HCT116 (cell line): ENCODE measurements around the gene G3BP2. TPM values are rescaled to one million over a fixed set of nuclear protein-coding genes. Genes with fewer than 3 reads are reported as not detected.

Experiments
- ATAC-seq: fragments of 200-7000 bp; cut with Tn5 transposase; 2 replicates; pipeline ENCODE4 v1.9.1; 2020; ENCODE audit warnings: mild to moderate bottlenecking, moderate library complexity
- BruUV-seq: library from RNA; stranded (reverse); fragments of 400-500 nt; replicated peaks from 2 replicates; lab custom pipeline; 2021; lab: Mats Ljungman, UMichigan
- CTCF ChIA-PET: fragments of 300-600 bp; sonication (Branson Sonifier 250); formaldehyde crosslinking; loops from one replicate; lab custom pipeline; 2021; ENCODE audit warnings: antibody characterized with exemption; lab: Charles Lee
- POLR2A ChIA-PET: fragments of 300-600, 350-600 bp; sonication (Branson Sonifier 250); formaldehyde crosslinking; loops from one replicate; lab custom pipeline; 2021; ENCODE audit warnings: antibody characterized with exemption; lab: Charles Lee
- RAD21 ChIA-PET, 2 experiments: fragments of 300-600 bp; sonication (Branson Sonifier 250); formaldehyde crosslinking; loops; one replicate each; lab custom pipeline; 2023; ENCODE audit warnings: low total read pairs in 2 of 2; ENCODE audit not compliant: uncharacterized antibody in 2 of 2, unreplicated experiment in 2 of 2, low non-redundant PET in 1 of 2; lab: Charles Lee
- DNase-seq: peaks from one replicate; pipeline ENCODE4 v3.0.0-alpha.2; 2010; ENCODE audit warnings: low read depth, low spot score
- H2AFZ ChIP-seq: fragments of 200-600 bp; shearing (Covaris generic), sonication (generic); 2 replicates; pipeline ENCODE4 v1.6.1; 2017; ENCODE audit warnings: low read depth, mixed run types, mixed read lengths, antibody characterized with exemption, low read length; ENCODE audit not compliant: poor library complexity, severe bottlenecking
- H3K27ac ChIP-seq: 2 replicates; pipeline ENCODE4 v1.5.1; 2012; ENCODE audit warnings: low read depth, low read length
- H3K27me3 ChIP-seq: fragments of 200-600 bp; sonication (generic); 2 replicates; pipeline ENCODE4 v1.6.1; 2016; ENCODE audit warnings: mixed run types, low read length, mixed read lengths; ENCODE audit not compliant: insufficient read depth
- H3K36me3 ChIP-seq, 2 experiments: fragments of 200-500 bp in 1 of 2; fragments of 200-600 bp in 1 of 2; sonication (Bioruptor generic) in 1 of 2; sonication (generic) in 1 of 2; 2 replicates each; pipeline versions ENCODE4 v1.5.1 to v1.6.1; 2014 to 2016; ENCODE audit warnings: low read length in 2 of 2, inconsistent platforms in 1 of 2, mixed read lengths in 1 of 2, mixed run types in 1 of 2; ENCODE audit not compliant: insufficient read depth in 2 of 2, control insufficient read depth in 1 of 2
- H3K4me1 ChIP-seq, 2 experiments: fragments of 200-600 bp in 1 of 2; sonication (generic) in 1 of 2; 2 replicates each; pipeline versions ENCODE4 v1.5.1 to v1.6.1; 2012 to 2017; ENCODE audit warnings: low read length in 2 of 2, inconsistent platforms in 1 of 2, mild to moderate bottlenecking in 1 of 2, mixed read lengths in 1 of 2, mixed run types in 1 of 2, moderate library complexity in 1 of 2; ENCODE audit not compliant: insufficient read depth in 2 of 2, control insufficient read depth in 1 of 2
- H3K4me2 ChIP-seq: fragments of 200-600 bp; sonication (generic); 2 replicates; pipeline ENCODE4 v1.6.1; 2017; ENCODE audit warnings: mixed run types, low read length, mixed read lengths
- H3K4me3 ChIP-seq, 2 experiments: fragments of 200-600 bp in 1 of 2; sonication (generic) in 1 of 2; replicated peaks in 1 of 2; 2 replicates each; pipeline ENCODE4 v1.5.1; 2011 to 2016; ENCODE audit warnings: low read length in 2 of 2, control low read depth in 1 of 2, low read depth in 1 of 2, mild to moderate bottlenecking in 1 of 2, mixed read lengths in 1 of 2, mixed run types in 1 of 2
- H3K79me2 ChIP-seq: fragments of 200-600 bp; sonication (generic); 2 replicates; pipeline ENCODE4 v1.6.1; 2017; ENCODE audit warnings: mild to moderate bottlenecking, mixed run types, low read length, moderate library complexity, mixed read lengths; ENCODE audit not compliant: insufficient read depth
- H3K9ac ChIP-seq: fragments of 200-600 bp; sonication (generic); 2 replicates; pipeline ENCODE4 v1.6.1; 2016; ENCODE audit warnings: low read length, mixed read lengths
- H3K9me2 ChIP-seq: fragments of 200-600 bp; sonication (generic), shearing (Covaris generic); 2 replicates; pipeline ENCODE4 v1.6.1; 2017; ENCODE audit warnings: mixed run types, mild to moderate bottlenecking, moderate library complexity; ENCODE audit not compliant: insufficient read depth
- H3K9me3 ChIP-seq, 2 experiments: fragments of 200-500 bp in 1 of 2; fragments of 200-600 bp in 1 of 2; sonication (Bioruptor generic) in 1 of 2; sonication (generic) in 1 of 2; 2 replicates each; pipeline ENCODE4 v1.6.1; 2014 to 2017; ENCODE audit warnings: low read length in 2 of 2, mixed read lengths in 2 of 2, inconsistent platforms in 1 of 2, low read depth in 1 of 2, mild to moderate bottlenecking in 1 of 2, mixed run types in 1 of 2, moderate library complexity in 1 of 2; ENCODE audit not compliant: control insufficient read depth in 1 of 2, insufficient read depth in 1 of 2
- H4K20me1 ChIP-seq: fragments of 200-600 bp; sonication (generic), shearing (Covaris generic); 2 replicates; pipeline ENCODE4 v1.6.1; 2017; ENCODE audit warnings: mixed run types, mild to moderate bottlenecking, moderate library complexity; ENCODE audit not compliant: insufficient read depth
- CBX3 ChIP-seq: IDR thresholded peaks from 2 replicates; pipeline ENCODE4 v1.6.1; 2012; ENCODE audit warnings: low read depth
- CEBPB ChIP-seq: IDR thresholded peaks from 2 replicates; pipeline ENCODE4 v1.6.1; 2012; ENCODE audit warnings: low read depth
- EGR1 ChIP-seq: IDR thresholded peaks from 2 replicates; pipeline ENCODE4 v1.6.1; 2012; ENCODE audit warnings: low read depth
- ELF1 ChIP-seq: IDR thresholded peaks from 2 replicates; pipeline ENCODE4 v1.6.1; 2012; ENCODE audit warnings: low read depth, borderline replicate concordance
- EZH2phosphoT487 ChIP-seq: fragments of 200-600 bp; IDR thresholded peaks from 2 replicates; pipeline ENCODE4 v1.6.1; 2018; ENCODE audit warnings: antibody characterized with exemption, borderline replicate concordance
- JUND ChIP-seq: IDR thresholded peaks from 2 replicates; pipeline ENCODE4 v1.6.1; 2012
- MAX ChIP-seq: IDR thresholded peaks from 2 replicates; pipeline ENCODE4 v1.6.1; 2012
- POLR2A ChIP-seq: IDR thresholded peaks from 2 replicates; pipeline ENCODE4 v1.7.0; 2011; ENCODE audit warnings: borderline replicate concordance; ENCODE audit not compliant: insufficient read depth, insufficient read length; ENCODE audit errors: extremely low read depth
- RAD21 ChIP-seq: IDR thresholded peaks from 2 replicates; pipeline ENCODE4 v1.6.1; 2012; ENCODE audit warnings: low read depth, mild to moderate bottlenecking
- REST ChIP-seq: IDR thresholded peaks from 2 replicates; pipeline ENCODE4 v1.6.1; 2012; ENCODE audit warnings: low read depth
- SIN3A ChIP-seq: IDR thresholded peaks from 2 replicates; pipeline ENCODE4 v1.6.1; 2012; ENCODE audit warnings: low read depth
- SP1 ChIP-seq: IDR thresholded peaks from 2 replicates; pipeline ENCODE4 v1.6.1; 2012; ENCODE audit warnings: low read depth
- SRF ChIP-seq: IDR thresholded peaks from 2 replicates; pipeline ENCODE4 v1.6.1; 2012; ENCODE audit warnings: low read depth
- TCF7L2 ChIP-seq: IDR thresholded peaks from 2 replicates; pipeline ENCODE4 v1.7.0; 2011; ENCODE audit warnings: borderline replicate concordance, inconsistent platforms; ENCODE audit not compliant: insufficient read depth, insufficient read length; ENCODE audit errors: extremely low read depth
- YY1 ChIP-seq: IDR thresholded peaks from 2 replicates; pipeline ENCODE4 v1.6.1; 2011; ENCODE audit warnings: low read length, low read depth, moderate library complexity, mild to moderate bottlenecking; ENCODE audit not compliant: insufficient replicate concordance; ENCODE audit errors: extremely low read depth
- ZFX ChIP-seq: fragments of 450-650 bp; IDR thresholded peaks from 2 replicates; pipeline ENCODE4 v1.6.1; 2017
- ZNF274 ChIP-seq: fragments of 200-500 bp; sonication (Bioruptor generic); IDR thresholded peaks from 2 replicates; pipeline ENCODE4 v1.6.1; 2014; ENCODE audit warnings: mild to moderate bottlenecking, low read depth, low read length, inconsistent platforms
- intact Hi-C: fragments of 100-400 bp; cut with micrococcal nuclease; formaldehyde crosslinking; loops from 2 replicates; pipeline ENCODE4 v1.10.0; 2022
- total RNA-seq: library from RNA; stranded (reverse); gene quantifications from one replicate; pipeline ENCODE4 v1.2.1, GENCODE V29; 2021; ENCODE audit not compliant: unreplicated experiment
- TF ChIP-seq, protein P1 (sequence below): IDR thresholded peaks from 2 replicates; pipeline ENCODE4 v1.6.1; 2011; ENCODE audit warnings: mild to moderate bottlenecking, low read length, moderate library complexity; ENCODE audit not compliant: insufficient replicate concordance; ENCODE audit errors: extremely low read depth
- TF ChIP-seq, protein P2 (sequence below), 3 experiments: fragments of 200-600 bp in 1 of 3; sonication (generic) in 1 of 3; IDR thresholded peaks in 2 of 3; conservative IDR thresholded peaks in 1 of 3; 2 replicates each; pipeline ENCODE4 v1.5.1; 2012 to 2017; ENCODE audit warnings: low read depth in 2 of 3, low read length in 2 of 3, antibody characterized with exemption in 1 of 3, borderline replicate concordance in 1 of 3, control low read depth in 1 of 3, mild to moderate bottlenecking in 1 of 3, mixed read lengths in 1 of 3, mixed run types in 1 of 3, moderate library complexity in 1 of 3; ENCODE audit not compliant: insufficient read depth in 1 of 3

Gene G3BP2
- total RNA-seq, 1 experiment from 2014 or later: 153 TPM

DNA sequence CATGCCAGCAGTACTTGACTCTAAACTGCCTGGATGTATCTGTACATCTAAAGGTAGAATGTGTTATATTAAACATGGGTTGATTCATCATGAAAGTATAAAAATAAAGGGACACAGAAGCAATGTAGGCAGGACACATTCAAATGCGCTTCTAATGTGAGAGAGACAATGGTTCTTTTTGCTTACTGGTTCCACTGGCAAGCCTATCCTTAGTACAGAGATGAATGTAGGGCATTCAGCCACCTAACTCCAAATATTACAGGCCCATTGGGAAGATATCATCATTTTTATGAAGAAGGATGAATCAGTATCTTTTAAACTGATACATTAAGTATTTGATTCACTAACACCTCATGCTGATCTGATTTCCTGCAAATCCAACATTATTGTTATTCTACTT, 60.9 kb downstream of the G3BP2 start:
- DNase-seq (no peak), ATAC-seq (no peak)
- H3K27me3 ChIP-seq: no peaks in the 10 kb centered on the region
- intact Hi-C loops: no loop called here
- TF ChIP-seq SIN3A (no peak), SP1 (no peak), REST (no peak), ELF1 (no peak), SRF (no peak), EZH2phosphoT487 (no peak), RAD21 (no peak), CBX3 (no peak), YY1 (no peak), POLR2A (no peak), CEBPB (no peak), JUND (no peak), MAX (no peak), ZFX (no peak), ZNF274 (no peak), EGR1 (no peak), TCF7L2 (no peak)
- TF ChIP-seq, protein P1, sequence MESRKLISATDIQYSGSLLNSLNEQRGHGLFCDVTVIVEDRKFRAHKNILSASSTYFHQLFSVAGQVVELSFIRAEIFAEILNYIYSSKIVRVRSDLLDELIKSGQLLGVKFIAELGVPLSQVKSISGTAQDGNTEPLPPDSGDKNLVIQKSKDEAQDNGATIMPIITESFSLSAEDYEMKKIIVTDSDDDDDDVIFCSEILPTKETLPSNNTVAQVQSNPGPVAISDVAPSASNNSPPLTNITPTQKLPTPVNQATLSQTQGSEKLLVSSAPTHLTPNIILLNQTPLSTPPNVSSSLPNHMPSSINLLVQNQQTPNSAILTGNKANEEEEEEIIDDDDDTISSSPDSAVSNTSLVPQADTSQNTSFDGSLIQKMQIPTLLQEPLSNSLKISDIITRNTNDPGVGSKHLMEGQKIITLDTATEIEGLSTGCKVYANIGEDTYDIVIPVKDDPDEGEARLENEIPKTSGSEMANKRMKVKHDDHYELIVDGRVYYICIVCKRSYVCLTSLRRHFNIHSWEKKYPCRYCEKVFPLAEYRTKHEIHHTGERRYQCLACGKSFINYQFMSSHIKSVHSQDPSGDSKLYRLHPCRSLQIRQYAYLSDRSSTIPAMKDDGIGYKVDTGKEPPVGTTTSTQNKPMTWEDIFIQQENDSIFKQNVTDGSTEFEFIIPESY: no peak
- TF ChIP-seq, protein P2, sequence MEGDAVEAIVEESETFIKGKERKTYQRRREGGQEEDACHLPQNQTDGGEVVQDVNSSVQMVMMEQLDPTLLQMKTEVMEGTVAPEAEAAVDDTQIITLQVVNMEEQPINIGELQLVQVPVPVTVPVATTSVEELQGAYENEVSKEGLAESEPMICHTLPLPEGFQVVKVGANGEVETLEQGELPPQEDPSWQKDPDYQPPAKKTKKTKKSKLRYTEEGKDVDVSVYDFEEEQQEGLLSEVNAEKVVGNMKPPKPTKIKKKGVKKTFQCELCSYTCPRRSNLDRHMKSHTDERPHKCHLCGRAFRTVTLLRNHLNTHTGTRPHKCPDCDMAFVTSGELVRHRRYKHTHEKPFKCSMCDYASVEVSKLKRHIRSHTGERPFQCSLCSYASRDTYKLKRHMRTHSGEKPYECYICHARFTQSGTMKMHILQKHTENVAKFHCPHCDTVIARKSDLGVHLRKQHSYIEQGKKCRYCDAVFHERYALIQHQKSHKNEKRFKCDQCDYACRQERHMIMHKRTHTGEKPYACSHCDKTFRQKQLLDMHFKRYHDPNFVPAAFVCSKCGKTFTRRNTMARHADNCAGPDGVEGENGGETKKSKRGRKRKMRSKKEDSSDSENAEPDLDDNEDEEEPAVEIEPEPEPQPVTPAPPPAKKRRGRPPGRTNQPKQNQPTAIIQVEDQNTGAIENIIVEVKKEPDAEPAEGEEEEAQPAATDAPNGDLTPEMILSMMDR (IDR thresholded peaks at IDR 0.05 in 2 of 3, conservative IDR thresholded peaks at IDR 0.05 in 1 of 3; ENCODE audit: borderline replicate concordance in 1 of 3, insufficient read depth in 1 of 3, low read depth in 2 of 3, low read length in 2 of 3): no peak
- no peaks in the 10 kb centered on the region for H3K36me3 ChIP-seq
- no peaks in the 10 kb centered on the region for H3K9me3 ChIP-seq
- H4K20me1 ChIP-seq: no peaks in the 10 kb centered on the region
- no peaks in the 10 kb centered on the region for H3K4me1 ChIP-seq
- no peak overlapping the region for H3K9ac ChIP-seq
- BruUV-seq: no TSS peak
- no peaks in the 10 kb centered on the region for H3K79me2 ChIP-seq
- ChIA-PET POLR2A (no interaction called here), RAD21 (no interaction called here), CTCF (no interaction called here)
- no peaks in the 10 kb centered on the region for H3K9me2 ChIP-seq
- H3K4me2 ChIP-seq: no peak overlapping the region
- H3K27ac ChIP-seq: no peak overlapping the region
- no peak overlapping the region for H3K4me3 ChIP-seq
- no peak overlapping the region for H2AFZ ChIP-seq
